A549 (cell line): ENCODE results near the gene FAXC. TPM values are rescaled to one million over a fixed set of nuclear protein-coding genes. Genes with fewer than 3 reads are reported as not detected.

Source experiments
- ATAC-seq, 2 experiments: fragments of 200-7000 bp in 1 of 2; fragments of >200 bp in 1 of 2; cut with Nextera tagmentation in 1 of 2; cut with Tn5 transposase in 1 of 2; 3 replicates each; pipeline versions ENCODE4 v1.8.0 to v1.9.1; 2018 to 2020; ENCODE audit warnings: mild to moderate bottlenecking in 1 of 2, moderate library complexity in 1 of 2
- CTCF ChIA-PET: fragments of 300-600 bp; sonication (Branson Sonifier 250); formaldehyde crosslinking; extraction: SDS; loops from one replicate; lab custom pipeline; 2021; ENCODE audit warnings: antibody characterized with exemption, inconsistent platforms; lab: Yijun Ruan, JAX
- POLR2A ChIA-PET: fragments of 350-600 bp; formaldehyde crosslinking; extraction: SDS; loops from one replicate; lab custom pipeline; 2021; ENCODE audit warnings: antibody characterized with exemption, inconsistent platforms; lab: Yijun Ruan, JAX
- DNase-seq, 2 experiments: peaks; one replicate each; pipeline versions ENCODE4 v3.0.0 to v3.0.0-alpha.2; 2011 to 2016; ENCODE audit warnings: low read depth in 1 of 2, low spot score in 1 of 2
- FAIRE-seq: peaks from 2 replicates; lab custom pipeline; 2011; peaks lifted over from hg19 to GRCh38; lab: Jason Lieb, UNC
- H3K27ac ChIP-seq, 2 experiments: fragments of >200 bp; sonication (Bioruptor Twin); formaldehyde crosslinking; 3 replicates each; pipeline ENCODE4 v1.5.1; 2016 to 2017
- H3K4me1 ChIP-seq: fragments of >200 bp; sonication (Bioruptor Twin); formaldehyde crosslinking; 3 replicates; pipeline ENCODE4 v1.6.1; 2016
- H3K4me2 ChIP-seq: fragments of >200 bp; sonication (Bioruptor Twin); formaldehyde crosslinking; 3 replicates; pipeline ENCODE4 v1.6.1; 2016
- H3K4me3 ChIP-seq: fragments of >200 bp; sonication (Bioruptor Twin); formaldehyde crosslinking; 3 replicates; pipeline ENCODE4 v1.5.1; 2016
- H3K9me3 ChIP-seq: fragments of >200 bp; sonication (Bioruptor Twin); formaldehyde crosslinking; 3 replicates; pipeline ENCODE4 v1.6.1; 2016
- CBX2 ChIP-seq: fragments of 200-600 bp; sonication (generic); IDR thresholded peaks from 2 replicates; pipeline ENCODE4 v1.6.1; 2016; ENCODE audit warnings: low read depth, mild to moderate bottlenecking, borderline replicate concordance
- CBX8 ChIP-seq: fragments of 200-600 bp; sonication (generic); IDR thresholded peaks from 2 replicates; pipeline ENCODE4 v1.6.1; 2016
- EHF ChIP-seq: fragments of 250-450 bp; sonication (Bioruptor Pico); IDR thresholded peaks from 2 replicates; pipeline ENCODE4 v1.5.0; 2020; ENCODE audit warnings: mild to moderate bottlenecking
- EP300 ChIP-seq, 2 experiments: fragments of >200 bp; sonication (Bioruptor Twin); formaldehyde crosslinking; IDR thresholded peaks; 2 replicates in 1 of 2; 3 replicates in 1 of 2; pipeline ENCODE4 v1.6.1; 2016 to 2017
- ESRRA ChIP-seq: fragments of 150-350 bp; IDR thresholded peaks from 2 replicates; pipeline ENCODE4 v1.6.1; 2014; ENCODE audit warnings: mild to moderate bottlenecking, low read length, borderline replicate concordance
- FOSB ChIP-seq: fragments of 250-450 bp; sonication (Bioruptor Pico); IDR thresholded peaks from 2 replicates; pipeline ENCODE4 v1.5.0; 2020; ENCODE audit warnings: mild to moderate bottlenecking, moderate library complexity
- GATA3 ChIP-seq: IDR thresholded peaks from 2 replicates; pipeline ENCODE4 v1.6.1; 2012; ENCODE audit warnings: borderline replicate concordance
- HOXA7 ChIP-seq: fragments of 250-450 bp; sonication (Bioruptor Pico); IDR thresholded peaks from 2 replicates; pipeline ENCODE4 v1.5.0; 2020; ENCODE audit warnings: mild to moderate bottlenecking, moderate library complexity
- HOXB5 ChIP-seq: fragments of 250-450 bp; sonication (Bioruptor Pico); IDR thresholded peaks from 2 replicates; pipeline ENCODE4 v1.5.0; 2020; ENCODE audit warnings: mild to moderate bottlenecking, moderate library complexity
- JUNB ChIP-seq: fragments of >200 bp; sonication (Bioruptor Twin); formaldehyde crosslinking; IDR thresholded peaks from 2 replicates; pipeline ENCODE4 v1.6.1; 2016
- KDM5A ChIP-seq: fragments of 200-600 bp; sonication (generic); IDR thresholded peaks from 2 replicates; pipeline ENCODE4 v1.6.1; 2016; ENCODE audit warnings: antibody characterized with exemption, mild to moderate bottlenecking
- MAZ ChIP-seq: fragments of 150-350 bp; IDR thresholded peaks from 2 replicates; pipeline ENCODE4 v1.6.1; 2014; ENCODE audit warnings: antibody characterized with exemption, low read depth, low read length, borderline replicate concordance
- MYC ChIP-seq: IDR thresholded peaks from 2 replicates; pipeline ENCODE4 v1.6.1; 2012; ENCODE audit warnings: mild to moderate bottlenecking, inconsistent platforms, low read length, improper control_type of control experiment, borderline replicate concordance
- NPAS2 ChIP-seq: fragments of 250-450 bp; sonication (Bioruptor Pico); IDR thresholded peaks from 2 replicates; pipeline ENCODE4 v1.8.0; 2022; ENCODE audit warnings: mild to moderate bottlenecking, moderate library complexity, borderline replicate concordance
- RAD21 ChIP-seq, 2 experiments: fragments of >200 bp in 1 of 2; sonication (Bioruptor Twin) in 1 of 2; formaldehyde crosslinking in 1 of 2; IDR thresholded peaks in 1 of 2; conservative IDR thresholded peaks in 1 of 2; 2 replicates in 1 of 2; 3 replicates in 1 of 2; pipeline ENCODE4 v1.6.1; 2012 to 2018; ENCODE audit warnings: inconsistent platforms in 1 of 2
- RARB ChIP-seq: fragments of 250-450 bp; sonication (Bioruptor Pico); IDR thresholded peaks from 2 replicates; pipeline ENCODE4 v1.8.0; 2021; ENCODE audit warnings: mild to moderate bottlenecking, moderate library complexity
- RCOR1 ChIP-seq: fragments of 150-350 bp; IDR thresholded peaks from 2 replicates; pipeline ENCODE4 v1.6.1; 2014; ENCODE audit warnings: antibody characterized with exemption, low read length, low read depth
- RFX5 ChIP-seq: fragments of 450-650 bp; IDR thresholded peaks from 2 replicates; pipeline ENCODE4 v1.7.1; 2014; ENCODE audit warnings: antibody characterized with exemption, mild to moderate bottlenecking, moderate library complexity
- SMC3 ChIP-seq: fragments of >200 bp; sonication (Bioruptor Twin); formaldehyde crosslinking; IDR thresholded peaks from 3 replicates; pipeline ENCODE4 v1.6.1; 2018; ENCODE audit warnings: inconsistent platforms
- WGBS: methylation state at CpG from one replicate; pipeline ENCODE4 v1.1.6; 2017; ENCODE audit errors: missing lambda C conversion rate; 5-methylcytosine and 5-hydroxymethylcytosine counted together
- polyA plus RNA-seq, 4 experiments: library from polyadenylated mRNA; depleted of rRNA in 3 of 4; stranded (reverse); fragments of >200 nt; fragmentation: RNase III in 1 of 4; extraction: RNeasy Plus Mini Kit Qiagen cat#74134 plus additional on column Dnase treatment in 1 of 4; gene quantifications; 2 replicates in 3 of 4; 3 replicates in 1 of 4; pipeline ENCODE4 v1.2.3, GENCODE V29; 2011 to 2017
- TF ChIP-seq, protein P1 (sequence below): IDR thresholded peaks from 2 replicates; pipeline ENCODE4 v1.6.1; 2012
- TF ChIP-seq, protein P2 (sequence below): fragments of >200 bp; sonication (Bioruptor Twin); formaldehyde crosslinking; IDR thresholded peaks from 2 replicates; pipeline ENCODE4 v1.6.1; 2016
- TF ChIP-seq, protein P3 (sequence below): fragments of 150-350 bp; IDR thresholded peaks from 2 replicates; pipeline ENCODE4 v1.6.1; 2014; ENCODE audit warnings: low read depth, mild to moderate bottlenecking, low read length
- TF ChIP-seq, protein P4 (sequence below): IDR thresholded peaks from 2 replicates; pipeline ENCODE4 v1.6.1; 2012

Gene FAXC
- polyA plus RNA-seq, 2 of the 4 experiments (the other 2 are of a cell fraction) = 5.8 to 9.8 TPM

DNA sequence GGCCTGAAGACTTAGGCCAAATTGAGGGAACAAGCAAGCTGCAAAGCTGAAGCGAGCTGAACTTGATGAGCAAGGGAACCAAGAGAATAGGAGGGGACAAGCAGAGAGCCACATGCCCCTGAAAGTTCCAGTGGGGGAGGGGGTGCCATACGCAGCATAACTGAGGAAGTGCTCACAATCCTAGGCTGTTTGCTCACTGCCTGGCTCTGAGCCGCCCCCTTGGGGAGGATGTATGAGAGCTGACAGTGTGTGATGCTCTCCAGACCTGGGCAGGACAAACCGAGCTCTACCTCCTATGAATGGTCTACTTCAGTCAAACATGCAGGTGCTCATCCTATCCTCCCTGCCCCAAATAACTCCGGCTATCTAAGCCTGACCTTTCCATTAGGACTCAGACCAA, 52.1 kb downstream of the FAXC start:
- FAIRE-seq = no peak
- Histone ChIP-seq H3K4me2 (no peak overlapping the region), H3K9me3 (no peaks in the 10 kb centered on the region), H3K27ac (no peak overlapping the region), H3K4me1 (no peaks in the 10 kb centered on the region), H3K4me3 (no peak overlapping the region)
- TF ChIP-seq JUNB (no peak), NPAS2 (CRISPR knock-in tag) (no peak), KDM5A (no peak), RARB (CRISPR knock-in tag) (no peak), RAD21 (conservative IDR thresholded peaks at IDR 0.05 in 1 of 2, IDR thresholded peaks at IDR 0.05 in 1 of 2) (no peak), RCOR1 (no peak), CBX8 (no peak), HOXA7 (no peak), HOXB5 (CRISPR knock-in tag) (no peak), MAZ (no peak), ESRRA (no peak), RFX5 (no peak), SMC3 (no peak), CBX2 (no peak), GATA3 (no peak), FOSB (CRISPR knock-in tag) (no peak)
- TF ChIP-seq, protein P1, sequence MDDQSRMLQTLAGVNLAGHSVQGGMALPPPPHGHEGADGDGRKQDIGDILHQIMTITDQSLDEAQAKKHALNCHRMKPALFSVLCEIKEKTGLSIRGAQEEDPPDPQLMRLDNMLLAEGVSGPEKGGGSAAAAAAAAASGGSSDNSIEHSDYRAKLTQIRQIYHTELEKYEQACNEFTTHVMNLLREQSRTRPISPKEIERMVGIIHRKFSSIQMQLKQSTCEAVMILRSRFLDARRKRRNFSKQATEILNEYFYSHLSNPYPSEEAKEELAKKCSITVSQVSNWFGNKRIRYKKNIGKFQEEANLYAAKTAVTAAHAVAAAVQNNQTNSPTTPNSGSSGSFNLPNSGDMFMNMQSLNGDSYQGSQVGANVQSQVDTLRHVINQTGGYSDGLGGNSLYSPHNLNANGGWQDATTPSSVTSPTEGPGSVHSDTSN = no peak
- TF ChIP-seq, protein P2, sequence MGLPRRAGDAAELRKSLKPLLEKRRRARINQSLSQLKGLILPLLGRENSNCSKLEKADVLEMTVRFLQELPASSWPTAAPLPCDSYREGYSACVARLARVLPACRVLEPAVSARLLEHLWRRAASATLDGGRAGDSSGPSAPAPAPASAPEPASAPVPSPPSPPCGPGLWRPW = no peak
- TF ChIP-seq, protein P3, sequence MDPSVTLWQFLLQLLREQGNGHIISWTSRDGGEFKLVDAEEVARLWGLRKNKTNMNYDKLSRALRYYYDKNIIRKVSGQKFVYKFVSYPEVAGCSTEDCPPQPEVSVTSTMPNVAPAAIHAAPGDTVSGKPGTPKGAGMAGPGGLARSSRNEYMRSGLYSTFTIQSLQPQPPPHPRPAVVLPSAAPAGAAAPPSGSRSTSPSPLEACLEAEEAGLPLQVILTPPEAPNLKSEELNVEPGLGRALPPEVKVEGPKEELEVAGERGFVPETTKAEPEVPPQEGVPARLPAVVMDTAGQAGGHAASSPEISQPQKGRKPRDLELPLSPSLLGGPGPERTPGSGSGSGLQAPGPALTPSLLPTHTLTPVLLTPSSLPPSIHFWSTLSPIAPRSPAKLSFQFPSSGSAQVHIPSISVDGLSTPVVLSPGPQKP = no peak
- no peak for DNase-seq
- ChIA-PET POLR2A (no interaction called here), CTCF (no interaction called here)
- ATAC-seq = no peak
- WGBS = 87% methylated on average over 5 of the region's 5 CpGs

- POLR2A ChIA-PET = no interaction called here
- CTCF ChIA-PET = no interaction called here
- no peak for FAIRE-seq
- TF ChIP-seq, protein P4, sequence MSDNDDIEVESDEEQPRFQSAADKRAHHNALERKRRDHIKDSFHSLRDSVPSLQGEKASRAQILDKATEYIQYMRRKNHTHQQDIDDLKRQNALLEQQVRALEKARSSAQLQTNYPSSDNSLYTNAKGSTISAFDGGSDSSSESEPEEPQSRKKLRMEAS = no peak
- TF ChIP-seq RFX5 = no peak
- no peak for TF ChIP-seq EHF
- TF ChIP-seq MYC = no peak
- TF ChIP-seq JUNB = no peak
- no peak for TF ChIP-seq SMC3
- 100% methylated on average over 1 of the region's 1 CpG for WGBS
- no peak for ATAC-seq
- no peak for DNase-seq
- Histone ChIP-seq H3K27ac (no peak overlapping the region), H3K4me3 (no peak overlapping the region), H3K9me3 (no peaks in the 10 kb centered on the region), H3K4me2 (no peak overlapping the region), H3K4me1 (no peaks in the 10 kb centered on the region)
Measured at GRCh38 chr6:99297006-99297405, 52.5 kb downstream of the FAXC start.

GRCh38 chr6:99296261-99296660, 53.2 kb downstream of the FAXC start:
- no peaks in the 10 kb centered on the region for H3K9me3 ChIP-seq
- no peak for TF ChIP-seq FOSB (CRISPR knock-in tag)
- TF ChIP-seq EP300 (IDR thresholded peaks at IDR 0.05) = no peak
- no peak overlapping the region for H3K4me2 ChIP-seq
- H3K4me3 ChIP-seq = no peak overlapping the region
- FAIRE-seq = no peak
- H3K27ac ChIP-seq = no peak overlapping the region
- 74% methylated on average over 5 of the region's 5 CpGs for WGBS
- ChIA-PET CTCF (no interaction called here), POLR2A (no interaction called here)
- no peak for DNase-seq
- ATAC-seq = no peak
- H3K4me1 ChIP-seq = no peaks in the 10 kb centered on the region
